HepG2 (cell line): ENCODE data around the gene ZNF132. TPM values are rescaled to one million over a fixed set of nuclear protein-coding genes. Genes with fewer than 3 reads are reported as not detected.
A peak's percentile ranks its signal among the peaks of the same experiment; 100 is the strongest.

Source experiments
- GATA4 ChIP-seq: sonication (generic); IDR thresholded peaks from 2 replicates; pipeline ENCODE4 v1.6.1; 2016; ENCODE audit warnings: antibody characterized with exemption, low read depth, borderline replicate concordance
- KDM5B ChIP-seq: sonication (generic); formaldehyde crosslinking; IDR thresholded peaks from 2 replicates; pipeline ENCODE4 v1.4.0; 2020; ENCODE audit warnings: missing genetic modification reagents, mild to moderate bottlenecking, borderline replicate concordance
- KLF16 ChIP-seq, 2 experiments: sonication (generic) in 1 of 2; formaldehyde crosslinking in 1 of 2; IDR thresholded peaks; 2 replicates each; pipeline versions ENCODE4 v1.6.1 to v1.8.0; 2016 to 2023; ENCODE audit warnings: missing genetic modification reagents in 2 of 2, missing compliant biosample characterization in 1 of 2
- LRRFIP1 ChIP-seq: sonication (generic); formaldehyde crosslinking; conservative IDR thresholded peaks from 2 replicates; pipeline ENCODE4 v1.4.0; 2020; ENCODE audit warnings: missing genetic modification reagents
- MATR3 ChIP-seq: sonication (generic); formaldehyde crosslinking; IDR thresholded peaks from 2 replicates; pipeline ENCODE4 v1.4.0; 2020; ENCODE audit warnings: missing genetic modification reagents
- SMC3 ChIP-seq: IDR thresholded peaks from 2 replicates; pipeline ENCODE4 v1.6.1; 2011; ENCODE audit warnings: low read length, improper control_type of control experiment
- SP1 ChIP-seq, 2 experiments: fragments of 450-650 bp in 1 of 2; sonication (generic) in 1 of 2; formaldehyde crosslinking in 1 of 2; IDR thresholded peaks; 2 replicates each; pipeline versions ENCODE4 v1.4.0 to v1.6.1; 2016 to 2020; ENCODE audit warnings: missing genetic modification reagents in 1 of 2
- ZNF44 ChIP-seq: sonication (generic); formaldehyde crosslinking; IDR thresholded peaks from 2 replicates; pipeline ENCODE4 v1.5.1; 2020; ENCODE audit warnings: mild to moderate bottlenecking, missing genetic modification reagents
- ZNF501 ChIP-seq: sonication (generic); formaldehyde crosslinking; IDR thresholded peaks from 2 replicates; pipeline ENCODE4 v1.5.1; 2020; ENCODE audit warnings: mild to moderate bottlenecking, moderate library complexity, missing genetic modification reagents
- ZNF839 ChIP-seq: sonication (generic); formaldehyde crosslinking; IDR thresholded peaks from 2 replicates; pipeline ENCODE4 v1.4.0; 2020; ENCODE audit warnings: missing genetic modification reagents, mild to moderate bottlenecking, borderline replicate concordance
- polyA plus RNA-seq, 8 experiments: library from polyadenylated mRNA; depleted of rRNA in 3 of 8; stranded (reverse) in 7 of 8; unstranded in 1 of 8; fragments of >200 nt; fragmentation: Illumina TruSeq in 4 of 8; extraction: Trizol in 4 of 8; gene quantifications; 2 replicates each; pipeline versions ENCODE4 v1.2.1 to v1.2.3, GENCODE V29; 2011 to 2016; ENCODE audit warnings: low read depth in 4 of 8, missing spikeins in 1 of 8, mixed read lengths in 1 of 8; ENCODE audit not compliant: insufficient read depth in 1 of 8
- total RNA-seq, 5 experiments: library from RNA; depleted of rRNA; stranded (reverse); fragments of >200 nt; fragmentation: Illumina TruSeq; extraction: Trizol; gene quantifications; 2 replicates each; pipeline ENCODE4 v1.2.3, GENCODE V29; 2016; ENCODE audit warnings: low read depth in 1 of 5
- TF ChIP-seq, protein P1 (sequence below): IDR thresholded peaks from 2 replicates; pipeline ENCODE4 v1.6.1; 2012; ENCODE audit warnings: low read depth, low read length, improper control_type of control experiment
- TF ChIP-seq, protein P2 (sequence below): sonication (generic); formaldehyde crosslinking; IDR thresholded peaks from 2 replicates; pipeline ENCODE4 v1.8.0; 2023; ENCODE audit warnings: mild to moderate bottlenecking, missing genetic modification reagents
- TF ChIP-seq, protein P3 (sequence below): sonication (generic); formaldehyde crosslinking; IDR thresholded peaks from 2 replicates; pipeline ENCODE4 v1.4.0; 2020; ENCODE audit warnings: missing genetic modification reagents, borderline replicate concordance
- TF ChIP-seq, protein P4 (sequence below): sonication (generic); formaldehyde crosslinking; IDR thresholded peaks from 2 replicates; pipeline ENCODE4 v1.4.0; 2020; ENCODE audit warnings: mild to moderate bottlenecking, missing genetic modification reagents, borderline replicate concordance

The ZNF132 gene
- total and polyA plus RNA-seq, 2 of the 13 experiments (the other 11 are each of a cell fraction or from before 2014, with no cell fraction given): not detected

- TF ChIP-seq, protein P1, sequence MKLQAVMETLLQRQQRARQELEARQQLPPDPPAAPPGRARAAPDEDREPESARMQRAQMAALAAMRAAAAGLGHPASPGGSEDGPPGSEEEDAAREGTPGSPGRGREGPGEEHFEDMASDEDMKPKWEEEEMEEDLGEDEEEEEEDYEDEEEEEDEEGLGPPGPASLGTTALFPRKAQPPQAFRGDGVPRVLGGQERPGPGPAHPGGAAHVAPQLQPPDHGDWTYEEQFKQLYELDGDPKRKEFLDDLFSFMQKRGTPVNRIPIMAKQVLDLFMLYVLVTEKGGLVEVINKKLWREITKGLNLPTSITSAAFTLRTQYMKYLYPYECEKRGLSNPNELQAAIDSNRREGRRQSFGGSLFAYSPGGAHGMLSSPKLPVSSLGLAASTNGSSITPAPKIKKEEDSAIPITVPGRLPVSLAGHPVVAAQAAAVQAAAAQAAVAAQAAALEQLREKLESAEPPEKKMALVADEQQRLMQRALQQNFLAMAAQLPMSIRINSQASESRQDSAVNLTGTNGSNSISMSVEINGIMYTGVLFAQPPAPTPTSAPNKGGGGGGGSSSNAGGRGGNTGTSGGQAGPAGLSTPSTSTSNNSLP: 0 out of 2 replicates have a peak, but pooled peaks have one; percentile 10
- TF ChIP-seq, protein P2, sequence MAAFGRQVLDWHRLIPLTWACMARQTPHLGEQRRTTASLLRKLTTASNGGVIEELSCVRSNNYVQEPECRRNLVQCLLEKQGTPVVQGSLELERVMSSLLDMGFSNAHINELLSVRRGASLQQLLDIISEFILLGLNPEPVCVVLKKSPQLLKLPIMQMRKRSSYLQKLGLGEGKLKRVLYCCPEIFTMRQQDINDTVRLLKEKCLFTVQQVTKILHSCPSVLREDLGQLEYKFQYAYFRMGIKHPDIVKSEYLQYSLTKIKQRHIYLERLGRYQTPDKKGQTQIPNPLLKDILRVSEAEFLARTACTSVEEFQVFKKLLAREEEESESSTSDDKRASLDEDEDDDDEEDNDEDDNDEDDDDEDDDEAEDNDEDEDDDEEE (CRISPR knock-in tag): no peak; the same call in 1 of the 2 replicates
- TF ChIP-seq, protein P3, sequence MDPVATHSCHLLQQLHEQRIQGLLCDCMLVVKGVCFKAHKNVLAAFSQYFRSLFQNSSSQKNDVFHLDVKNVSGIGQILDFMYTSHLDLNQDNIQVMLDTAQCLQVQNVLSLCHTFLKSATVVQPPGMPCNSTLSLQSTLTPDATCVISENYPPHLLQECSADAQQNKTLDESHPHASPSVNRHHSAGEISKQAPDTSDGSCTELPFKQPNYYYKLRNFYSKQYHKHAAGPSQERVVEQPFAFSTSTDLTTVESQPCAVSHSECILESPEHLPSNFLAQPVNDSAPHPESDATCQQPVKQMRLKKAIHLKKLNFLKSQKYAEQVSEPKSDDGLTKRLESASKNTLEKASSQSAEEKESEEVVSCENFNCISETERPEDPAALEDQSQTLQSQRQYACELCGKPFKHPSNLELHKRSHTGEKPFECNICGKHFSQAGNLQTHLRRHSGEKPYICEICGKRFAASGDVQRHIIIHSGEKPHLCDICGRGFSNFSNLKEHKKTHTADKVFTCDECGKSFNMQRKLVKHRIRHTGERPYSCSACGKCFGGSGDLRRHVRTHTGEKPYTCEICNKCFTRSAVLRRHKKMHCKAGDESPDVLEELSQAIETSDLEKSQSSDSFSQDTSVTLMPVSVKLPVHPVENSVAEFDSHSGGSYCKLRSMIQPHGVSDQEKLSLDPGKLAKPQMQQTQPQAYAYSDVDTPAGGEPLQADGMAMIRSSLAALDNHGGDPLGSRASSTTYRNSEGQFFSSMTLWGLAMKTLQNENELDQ (CRISPR knock-in tag): no peak
- TF ChIP-seq SP1 (IDR thresholded peaks at IDR 0.05): no peak
- TF ChIP-seq SP1 (CRISPR knock-in tag; IDR thresholded peaks at IDR 0.05): no peak; the same call in none of the 2 replicates
- TF ChIP-seq MATR3: no peak
- no peak for TF ChIP-seq SMC3
- TF ChIP-seq ZNF44: no peak
- peak; percentile 78; the same call in 1 of the 2 replicates for TF ChIP-seq ZNF839 (CRISPR knock-in tag)
- TF ChIP-seq, protein P4, sequence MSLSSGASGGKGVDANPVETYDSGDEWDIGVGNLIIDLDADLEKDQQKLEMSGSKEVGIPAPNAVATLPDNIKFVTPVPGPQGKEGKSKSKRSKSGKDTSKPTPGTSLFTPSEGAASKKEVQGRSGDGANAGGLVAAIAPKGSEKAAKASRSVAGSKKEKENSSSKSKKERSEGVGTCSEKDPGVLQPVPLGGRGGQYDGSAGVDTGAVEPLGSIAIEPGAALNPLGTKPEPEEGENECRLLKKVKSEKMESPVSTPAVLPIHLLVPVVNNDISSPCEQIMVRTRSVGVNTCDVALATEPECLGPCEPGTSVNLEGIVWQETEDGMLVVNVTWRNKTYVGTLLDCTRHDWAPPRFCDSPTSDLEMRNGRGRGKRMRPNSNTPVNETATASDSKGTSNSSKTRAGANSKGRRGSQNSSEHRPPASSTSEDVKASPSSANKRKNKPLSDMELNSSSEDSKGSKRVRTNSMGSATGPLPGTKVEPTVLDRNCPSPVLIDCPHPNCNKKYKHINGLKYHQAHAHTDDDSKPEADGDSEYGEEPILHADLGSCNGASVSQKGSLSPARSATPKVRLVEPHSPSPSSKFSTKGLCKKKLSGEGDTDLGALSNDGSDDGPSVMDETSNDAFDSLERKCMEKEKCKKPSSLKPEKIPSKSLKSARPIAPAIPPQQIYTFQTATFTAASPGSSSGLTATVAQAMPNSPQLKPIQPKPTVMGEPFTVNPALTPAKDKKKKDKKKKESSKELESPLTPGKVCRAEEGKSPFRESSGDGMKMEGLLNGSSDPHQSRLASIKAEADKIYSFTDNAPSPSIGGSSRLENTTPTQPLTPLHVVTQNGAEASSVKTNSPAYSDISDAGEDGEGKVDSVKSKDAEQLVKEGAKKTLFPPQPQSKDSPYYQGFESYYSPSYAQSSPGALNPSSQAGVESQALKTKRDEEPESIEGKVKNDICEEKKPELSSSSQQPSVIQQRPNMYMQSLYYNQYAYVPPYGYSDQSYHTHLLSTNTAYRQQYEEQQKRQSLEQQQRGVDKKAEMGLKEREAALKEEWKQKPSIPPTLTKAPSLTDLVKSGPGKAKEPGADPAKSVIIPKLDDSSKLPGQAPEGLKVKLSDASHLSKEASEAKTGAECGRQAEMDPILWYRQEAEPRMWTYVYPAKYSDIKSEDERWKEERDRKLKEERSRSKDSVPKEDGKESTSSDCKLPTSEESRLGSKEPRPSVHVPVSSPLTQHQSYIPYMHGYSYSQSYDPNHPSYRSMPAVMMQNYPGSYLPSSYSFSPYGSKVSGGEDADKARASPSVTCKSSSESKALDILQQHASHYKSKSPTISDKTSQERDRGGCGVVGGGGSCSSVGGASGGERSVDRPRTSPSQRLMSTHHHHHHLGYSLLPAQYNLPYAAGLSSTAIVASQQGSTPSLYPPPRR (CRISPR knock-in tag): no peak
- TF ChIP-seq LRRFIP1 (CRISPR knock-in tag): no peak
- TF ChIP-seq ZNF501: peak; percentile 94
- peak in 1 of 2 experiments; percentile 85; a peak in 2 of 4 replicates for TF ChIP-seq KLF16 (CRISPR knock-in tag; IDR thresholded peaks at IDR 0.05)
- TF ChIP-seq KDM5B (CRISPR knock-in tag): 0 out of 2 replicates have a peak, but pooled peaks have one; percentile 17
- 0 out of 2 replicates have a peak, but pooled peaks have one; percentile 17 for TF ChIP-seq GATA4
Observed at GRCh38 chr19:58475714-58476497, 36.0 kb upstream of the ZNF132 start, which contains the start of gene ZNF446 (continued).
